Measurements from ENCODE around the gene KLHL1.

KLHL1 gene

GRCh38 chr13:69706807-69707206 lies 401.4 kb downstream of the KLHL1 start:
- Histone ChIP-seq H3K27ac (ENCODE audit: low read length) (no peak overlapping the region), H3K9me3 (ENCODE audit: control insufficient read depth, insufficient read depth, low read length) (no peaks in the 10 kb centered on the region), H3K27me3 (ENCODE audit: control insufficient read depth, insufficient read depth, low read length) (no peaks in the 10 kb centered on the region), H3K36me3 (ENCODE audit: control insufficient read depth, insufficient read depth, low read length) (no peaks in the 10 kb centered on the region), H3K4me1 (ENCODE audit: control insufficient read depth, insufficient read depth, low read length) (no peaks in the 10 kb centered on the region), H3K4me3 (ENCODE audit: low read length) (no peak overlapping the region)
- DNase-seq (ENCODE audit: low read depth, low spot score): no peak

- DNase-seq (ENCODE audit: low read depth, low spot score): no peak
- no peak overlapping the region for H3K4me3 ChIP-seq (ENCODE audit: low read length)
- no CpG with 5 or more reads among the region's 1 CpG for WGBS (ENCODE audit: insufficient coverage, insufficient read length)
- H3K27me3 ChIP-seq (ENCODE audit: control insufficient read depth, insufficient read depth, low read length): no peaks in the 10 kb centered on the region
- no peak overlapping the region for H3K27ac ChIP-seq (ENCODE audit: low read length)
- no peaks in the 10 kb centered on the region for H3K4me1 ChIP-seq (ENCODE audit: control insufficient read depth, insufficient read depth, low read length)
- H3K9me3 ChIP-seq (ENCODE audit: control insufficient read depth, insufficient read depth, low read length): no peaks in the 10 kb centered on the region
- no peaks in the 10 kb centered on the region for H3K36me3 ChIP-seq (ENCODE audit: control insufficient read depth, insufficient read depth, low read length)
These were observed 403.9 kb downstream of the KLHL1 start for GRCh38 chr13:69704311-69704710.

DNA sequence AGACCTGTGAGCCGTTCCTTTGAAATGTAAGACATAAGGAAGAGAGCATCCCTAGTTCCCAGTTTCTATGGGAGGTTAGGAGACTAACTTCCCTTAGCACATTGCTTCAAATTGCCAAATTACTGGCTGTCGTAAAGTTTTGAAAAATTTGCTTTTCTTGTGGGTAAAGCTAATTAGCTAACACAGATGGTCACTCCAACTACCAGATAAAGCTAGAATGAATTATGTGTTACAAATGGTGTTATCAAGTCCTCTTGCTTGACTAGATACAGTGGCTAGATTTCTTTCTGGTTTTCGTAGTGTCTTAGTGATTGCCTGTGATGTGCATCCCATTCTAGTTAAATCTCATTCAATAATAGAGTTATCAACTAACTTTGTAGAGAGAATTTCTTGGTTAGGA lies 417.3 kb downstream of the KLHL1 start:
- no peaks in the 10 kb centered on the region for H3K36me3 ChIP-seq (ENCODE audit: control insufficient read depth, insufficient read depth, low read length)

GRCh38 chr13:69683921-69684686 lies 424.1 kb downstream of the KLHL1 start:
- Histone ChIP-seq H3K27me3 (ENCODE audit: control insufficient read depth, insufficient read depth, low read length) (no peaks in the 10 kb centered on the region), H3K9me3 (ENCODE audit: control insufficient read depth, insufficient read depth, low read length) (no peaks in the 10 kb centered on the region), H3K36me3 (ENCODE audit: control insufficient read depth, insufficient read depth, low read length) (no peaks in the 10 kb centered on the region), H3K27ac (ENCODE audit: low read length) (no peak overlapping the region), H3K4me1 (ENCODE audit: control insufficient read depth, insufficient read depth, low read length) (no peaks in the 10 kb centered on the region; the same call in 1 of the 2 replicates), H3K4me3 (ENCODE audit: low read length) (no peak overlapping the region)
- DNase-seq (ENCODE audit: low read depth, low spot score): no peak
- WGBS (ENCODE audit: insufficient coverage, insufficient read length): no CpG with 5 or more reads among the region's 3 CpGs

More for the DNA sequence above, 417.3 kb downstream of the KLHL1 start:
- DNase-seq (ENCODE audit: low read depth, low spot score): no peak
- Histone ChIP-seq H3K4me1 (ENCODE audit: control insufficient read depth, insufficient read depth, low read length) (no peaks in the 10 kb centered on the region), H3K27me3 (ENCODE audit: control insufficient read depth, insufficient read depth, low read length) (no peaks in the 10 kb centered on the region), H3K27ac (ENCODE audit: low read length) (no peak overlapping the region), H3K9me3 (ENCODE audit: control insufficient read depth, insufficient read depth, low read length) (no peaks in the 10 kb centered on the region), H3K4me3 (ENCODE audit: low read length) (no peak overlapping the region)
- no CpG with 5 or more reads among the region's 3 CpGs for WGBS (ENCODE audit: insufficient coverage, insufficient read length)

GRCh38 chr13:69681722-69682121 lies 426.5 kb downstream of the KLHL1 start:
- no peak for DNase-seq (ENCODE audit: low read depth, low spot score)
- Histone ChIP-seq H3K4me1 (ENCODE audit: control insufficient read depth, insufficient read depth, low read length) (no peaks in the 10 kb centered on the region; the same call in 1 of the 2 replicates), H3K36me3 (ENCODE audit: control insufficient read depth, insufficient read depth, low read length) (no peaks in the 10 kb centered on the region), H3K9me3 (ENCODE audit: control insufficient read depth, insufficient read depth, low read length) (no peaks in the 10 kb centered on the region), H3K27me3 (ENCODE audit: control insufficient read depth, insufficient read depth, low read length) (no peaks in the 10 kb centered on the region), H3K27ac (ENCODE audit: low read length) (no peak overlapping the region), H3K4me3 (ENCODE audit: low read length) (no peak overlapping the region)
- no CpG with 5 or more reads among the region's 3 CpGs for WGBS (ENCODE audit: insufficient coverage, insufficient read length)

DNA sequence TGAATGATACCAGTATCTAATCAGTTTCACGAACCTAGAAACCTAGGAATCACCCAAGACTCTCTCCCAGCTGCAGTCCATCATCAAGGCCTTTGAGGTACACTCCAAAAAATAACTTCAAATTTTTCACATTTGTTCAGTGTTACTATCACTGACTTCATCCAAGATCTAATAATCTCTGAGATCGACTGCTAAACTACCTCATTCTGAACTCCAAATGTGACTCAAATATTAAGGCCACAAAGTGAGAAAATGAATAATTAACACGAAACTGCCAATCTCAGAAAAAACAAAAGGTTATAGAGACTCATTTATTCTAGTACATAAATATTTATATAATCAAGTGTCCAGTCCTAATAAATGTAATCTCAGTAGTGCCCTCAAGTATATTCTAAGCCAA lies 430.9 kb downstream of the KLHL1 start:
- Histone ChIP-seq H3K27ac (ENCODE audit: low read length) (no peak overlapping the region), H3K9me3 (ENCODE audit: control insufficient read depth, insufficient read depth, low read length) (no peaks in the 10 kb centered on the region), H3K4me3 (ENCODE audit: low read length) (no peak overlapping the region), H3K36me3 (ENCODE audit: control insufficient read depth, insufficient read depth, low read length) (no peaks in the 10 kb centered on the region), H3K27me3 (ENCODE audit: control insufficient read depth, insufficient read depth, low read length) (no peaks in the 10 kb centered on the region), H3K4me1 (ENCODE audit: control insufficient read depth, insufficient read depth, low read length) (no peaks in the 10 kb centered on the region)
- no peak for DNase-seq (ENCODE audit: low read depth, low spot score)
- 100% methylated on average over 1 of the region's 3 CpGs for WGBS (ENCODE audit: insufficient coverage, insufficient read length)

DNA sequence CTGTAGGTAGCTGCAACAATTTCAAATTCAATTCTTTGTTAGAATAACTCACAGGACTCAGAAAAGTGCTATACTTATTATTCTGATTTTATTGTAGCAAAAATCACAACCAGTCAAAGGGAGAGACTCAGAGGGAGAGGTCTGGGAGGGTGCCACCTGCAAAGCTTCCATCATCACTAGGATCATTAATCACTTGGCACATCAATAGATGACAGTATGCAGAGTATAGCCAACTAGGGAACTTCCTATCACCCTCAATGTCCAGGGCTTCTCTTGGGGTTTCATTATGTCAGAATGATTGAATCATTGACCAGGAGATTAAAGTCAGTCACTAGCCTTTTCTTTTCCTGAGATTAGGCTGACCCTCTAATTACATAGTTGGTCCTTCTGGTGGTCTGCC lies 432.0 kb downstream of the KLHL1 start:
- Histone ChIP-seq H3K4me1 (ENCODE audit: control insufficient read depth, insufficient read depth, low read length) (no peaks in the 10 kb centered on the region), H3K4me3 (ENCODE audit: low read length) (no peak overlapping the region), H3K36me3 (ENCODE audit: control insufficient read depth, insufficient read depth, low read length) (no peaks in the 10 kb centered on the region), H3K9me3 (ENCODE audit: control insufficient read depth, insufficient read depth, low read length) (no peaks in the 10 kb centered on the region), H3K27me3 (ENCODE audit: control insufficient read depth, insufficient read depth, low read length) (no peaks in the 10 kb centered on the region), H3K27ac (ENCODE audit: low read length) (no peak overlapping the region)
- no peak for DNase-seq (ENCODE audit: low read depth, low spot score)

GRCh38 chr13:69660155-69660554 lies 448.1 kb downstream of the KLHL1 start:
- Histone ChIP-seq H3K27me3 (ENCODE audit: control insufficient read depth, insufficient read depth, low read length) (no peaks in the 10 kb centered on the region), H3K4me1 (ENCODE audit: control insufficient read depth, insufficient read depth, low read length) (no peaks in the 10 kb centered on the region), H3K27ac (ENCODE audit: low read length) (no peak overlapping the region), H3K4me3 (ENCODE audit: low read length) (no peak overlapping the region), H3K36me3 (ENCODE audit: control insufficient read depth, insufficient read depth, low read length) (no peaks in the 10 kb centered on the region), H3K9me3 (ENCODE audit: control insufficient read depth, insufficient read depth, low read length) (no peaks in the 10 kb centered on the region)
- no peak for DNase-seq (ENCODE audit: low read depth, low spot score)
- no CpG with 5 or more reads among the region's 6 CpGs for WGBS (ENCODE audit: insufficient coverage, insufficient read length)

GRCh38 chr13:69657676-69658075 lies 450.6 kb downstream of the KLHL1 start:
- Histone ChIP-seq H3K4me3 (ENCODE audit: low read length) (no peak overlapping the region), H3K27ac (ENCODE audit: low read length) (no peak overlapping the region), H3K36me3 (ENCODE audit: control insufficient read depth, insufficient read depth, low read length) (no peaks in the 10 kb centered on the region), H3K4me1 (ENCODE audit: control insufficient read depth, insufficient read depth, low read length) (no peaks in the 10 kb centered on the region), H3K27me3 (ENCODE audit: control insufficient read depth, insufficient read depth, low read length) (no peaks in the 10 kb centered on the region), H3K9me3 (ENCODE audit: control insufficient read depth, insufficient read depth, low read length) (no peaks in the 10 kb centered on the region; the same call in 1 of the 2 replicates)
- WGBS (ENCODE audit: insufficient coverage, insufficient read length): no CpG with 5 or more reads among the region's 2 CpGs
- no peak for DNase-seq (ENCODE audit: low read depth, low spot score)

GRCh38 chr13:69654392-69654791 lies 453.9 kb downstream of the KLHL1 start:
- Histone ChIP-seq H3K4me1 (ENCODE audit: control insufficient read depth, insufficient read depth, low read length) (no peaks in the 10 kb centered on the region), H3K36me3 (ENCODE audit: control insufficient read depth, insufficient read depth, low read length) (no peaks in the 10 kb centered on the region), H3K27ac (ENCODE audit: low read length) (no peak overlapping the region), H3K27me3 (ENCODE audit: control insufficient read depth, insufficient read depth, low read length) (no peaks in the 10 kb centered on the region), H3K9me3 (ENCODE audit: control insufficient read depth, insufficient read depth, low read length) (no peaks in the 10 kb centered on the region; the same call in 1 of the 2 replicates), H3K4me3 (ENCODE audit: low read length) (no peak overlapping the region)
- WGBS (ENCODE audit: insufficient coverage, insufficient read length): no CpG with 5 or more reads among the region's 5 CpGs
- DNase-seq (ENCODE audit: low read depth, low spot score): no peak

Data from iPS DF 6.9 (cell line).